Erythroblast (primary cell): Measurements from ENCODE around the gene ENHO.

ENCODE experiments used
- GATA1 ChIP-seq: IDR thresholded peaks from 2 replicates; pipeline ENCODE4 v1.6.1; 2011; ENCODE audit warnings: low read depth, mild to moderate bottlenecking, control low read depth, low read length, moderate library complexity
- POLR2A ChIP-seq: IDR thresholded peaks from 2 replicates; pipeline ENCODE4 v1.6.1; 2011; ENCODE audit warnings: mild to moderate bottlenecking, low read length

GRCh38 chr9:34549407-34549732, 26.6 kb upstream of the ENHO start:
- no peak for TF ChIP-seq POLR2A
- TF ChIP-seq GATA1, result no peak
